ENCODE results near the gene COMMD9. TPM values are rescaled to one million over a fixed set of nuclear protein-coding genes. Genes with fewer than 3 reads are reported as not detected.
A peak's percentile ranks its signal among the peaks of the same experiment; 100 is the strongest.

The COMMD9 gene
- total and polyA plus RNA-seq, 10 of the 15 experiments (the other 5 are each of a cell fraction or from before 2014, with no cell fraction given) = 31.4 to 119 (median 56.2) TPM

DNA sequence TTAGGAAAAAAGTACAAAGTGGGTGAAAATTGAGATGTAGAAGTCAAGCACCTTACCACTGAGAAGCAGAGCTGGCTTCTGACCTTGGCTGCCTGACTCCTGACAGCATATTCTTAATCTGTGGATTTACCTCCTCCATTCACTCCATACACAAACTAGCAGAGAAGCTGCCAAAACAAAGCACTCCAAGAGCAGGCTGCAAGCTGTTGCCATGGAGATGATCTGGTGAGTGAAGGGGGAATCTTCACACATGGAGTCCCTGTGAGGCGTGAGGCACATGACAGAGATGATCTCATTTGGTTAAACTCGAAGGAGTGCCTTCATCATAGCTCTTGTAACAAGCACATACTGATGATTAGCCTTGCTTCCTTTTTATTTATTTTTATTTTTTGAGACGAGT is 16.1 kb downstream of the COMMD9 start:
- ChIA-PET CTCF (interaction anchor here (0.9 to 3.5 kb wide), 6 partner anchors 13 to 451 kb away, joined by 3 to 18 read pairs (median 5); no protein-coding TSS in a partner anchor), SMC1A (ENCODE audit: uncharacterized antibody, unreplicated experiment) (interaction anchor here (0.6 to 1.5 kb wide), 5 partner anchors 75 to 562 kb away, joined by 3 to 7 read pairs (median 3); no protein-coding TSS in a partner anchor), RAD21 (ENCODE audit: unreplicated experiment) (interaction anchor here (1.2 kb wide), 1 partner anchor 451 kb away, joined by 4 read pairs; no protein-coding TSS in a partner anchor), POLR2A (no interaction called here)
- intact Hi-C loops (cut with micrococcal nuclease; ENCODE audit: unreplicated experiment) = no loop called here
- ATAC-seq (no peak), DNase-seq (ENCODE audit: low read depth, low spot score) (no peak), FAIRE-seq (no peak)
- H3K27me3 ChIP-seq (replicated peaks in 1 of 2; ENCODE audit: control insufficient read depth in 2 of 2, insufficient read depth in 2 of 2, low read length in 1 of 2) = no peaks in the 10 kb centered on the region
- WGBS (ENCODE audit: insufficient coverage, insufficient replicate concordance, low lambda C conversion rate, missing lambda C conversion rate) = 84% methylated on average over 3 of the region's 3 CpGs
- no peak overlapping the region for H3K4me2 ChIP-seq (ENCODE audit: control insufficient read depth, insufficient read depth)
- H3K9ac ChIP-seq (ENCODE audit: control insufficient read depth, insufficient read depth, low read length) = no peak overlapping the region
- H3K27ac ChIP-seq (ENCODE audit: control insufficient read depth, insufficient read depth) = no peak overlapping the region
- H3K79me2 ChIP-seq (ENCODE audit: control insufficient read depth, insufficient read depth, low read length) = no peaks in the 10 kb centered on the region
- no peak overlapping the region for H2AFZ ChIP-seq (ENCODE audit: control insufficient read depth, low read depth, low read length)
- no peak overlapping the region for H3K4me3 ChIP-seq
- no peaks in the 10 kb centered on the region for H3K9me3 ChIP-seq (replicated peaks; ENCODE audit: control insufficient read depth, insufficient read depth, low read length)
- H3K36me3 ChIP-seq (ENCODE audit: control insufficient read depth in 2 of 2, insufficient read depth in 2 of 2, low read length in 1 of 2) = peaks cover 1 to 11% of the 10 kb centered on the region in 2 experiments; a peak in 3 of 4 replicates
- H3K4me1 ChIP-seq (ENCODE audit: control insufficient read depth, insufficient read depth, low read length) = no peaks in the 10 kb centered on the region
- BruUV-seq (replicated peaks) = no TSS peak
- TF ChIP-seq, protein P1, sequence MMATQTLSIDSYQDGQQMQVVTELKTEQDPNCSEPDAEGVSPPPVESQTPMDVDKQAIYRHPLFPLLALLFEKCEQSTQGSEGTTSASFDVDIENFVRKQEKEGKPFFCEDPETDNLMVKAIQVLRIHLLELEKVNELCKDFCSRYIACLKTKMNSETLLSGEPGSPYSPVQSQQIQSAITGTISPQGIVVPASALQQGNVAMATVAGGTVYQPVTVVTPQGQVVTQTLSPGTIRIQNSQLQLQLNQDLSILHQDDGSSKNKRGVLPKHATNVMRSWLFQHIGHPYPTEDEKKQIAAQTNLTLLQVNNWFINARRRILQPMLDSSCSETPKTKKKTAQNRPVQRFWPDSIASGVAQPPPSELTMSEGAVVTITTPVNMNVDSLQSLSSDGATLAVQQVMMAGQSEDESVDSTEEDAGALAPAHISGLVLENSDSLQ (IDR thresholded peaks at IDR 0.05) = peak; percentile 49
- TF ChIP-seq, protein P2, sequence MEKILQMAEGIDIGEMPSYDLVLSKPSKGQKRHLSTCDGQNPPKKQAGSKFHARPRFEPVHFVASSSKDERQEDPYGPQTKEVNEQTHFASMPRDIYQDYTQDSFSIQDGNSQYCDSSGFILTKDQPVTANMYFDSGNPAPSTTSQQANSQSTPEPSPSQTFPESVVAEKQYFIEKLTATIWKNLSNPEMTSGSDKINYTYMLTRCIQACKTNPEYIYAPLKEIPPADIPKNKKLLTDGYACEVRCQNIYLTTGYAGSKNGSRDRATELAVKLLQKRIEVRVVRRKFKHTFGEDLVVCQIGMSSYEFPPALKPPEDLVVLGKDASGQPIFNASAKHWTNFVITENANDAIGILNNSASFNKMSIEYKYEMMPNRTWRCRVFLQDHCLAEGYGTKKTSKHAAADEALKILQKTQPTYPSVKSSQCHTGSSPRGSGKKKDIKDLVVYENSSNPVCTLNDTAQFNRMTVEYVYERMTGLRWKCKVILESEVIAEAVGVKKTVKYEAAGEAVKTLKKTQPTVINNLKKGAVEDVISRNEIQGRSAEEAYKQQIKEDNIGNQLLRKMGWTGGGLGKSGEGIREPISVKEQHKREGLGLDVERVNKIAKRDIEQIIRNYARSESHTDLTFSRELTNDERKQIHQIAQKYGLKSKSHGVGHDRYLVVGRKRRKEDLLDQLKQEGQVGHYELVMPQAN (conservative IDR thresholded peaks at IDR 0.05) = no peak
- no peaks in the 10 kb centered on the region for H4K20me1 ChIP-seq (ENCODE audit: control insufficient read depth, insufficient read depth)
- in situ Hi-C loops (cut with MboI) = no loop called here
